SU-DHL-6 (cell line): ENCODE measurements around the gene SLC13A5.

Experiments used
- EZH2phosphoT487 ChIP-seq: fragments of 200-600 bp; sonication (generic), shearing (Covaris generic); conservative IDR thresholded peaks from 2 replicates; pipeline ENCODE4 v1.6.1; 2018; ENCODE audit warnings: mild to moderate bottlenecking, antibody characterized with exemption, low read length, moderate library complexity, mixed read lengths
- TF ChIP-seq, protein P1 (sequence below): fragments of 200-600 bp; sonication (generic); IDR thresholded peaks from one replicate; pipeline ENCODE4 v1.5.1; 2017; ENCODE audit warnings: antibody characterized with exemption, mild to moderate bottlenecking, low read length, moderate library complexity; ENCODE audit not compliant: insufficient read depth, poor library complexity, severe bottlenecking

DNA sequence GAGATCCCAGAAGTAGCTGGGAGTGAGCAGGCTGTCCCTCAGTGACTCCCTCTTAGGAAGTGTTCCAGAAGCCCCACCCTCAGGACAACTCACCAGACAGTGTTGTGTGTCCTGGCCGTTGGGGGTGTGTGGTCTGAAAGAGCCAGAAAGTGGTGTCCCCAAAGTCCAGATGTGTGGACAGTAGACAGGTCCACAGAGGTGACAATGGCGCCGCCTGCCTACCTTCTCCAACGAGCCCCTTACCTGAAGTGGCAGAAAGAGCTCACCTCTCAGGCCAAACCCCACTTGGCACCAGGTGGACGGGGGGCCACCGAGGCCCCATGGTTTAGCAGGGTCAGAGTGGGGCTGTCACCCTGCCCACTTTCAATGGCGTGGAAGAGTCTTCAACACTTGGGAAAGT lies 41.7 kb downstream of the SLC13A5 start:
- TF ChIP-seq, protein P1, sequence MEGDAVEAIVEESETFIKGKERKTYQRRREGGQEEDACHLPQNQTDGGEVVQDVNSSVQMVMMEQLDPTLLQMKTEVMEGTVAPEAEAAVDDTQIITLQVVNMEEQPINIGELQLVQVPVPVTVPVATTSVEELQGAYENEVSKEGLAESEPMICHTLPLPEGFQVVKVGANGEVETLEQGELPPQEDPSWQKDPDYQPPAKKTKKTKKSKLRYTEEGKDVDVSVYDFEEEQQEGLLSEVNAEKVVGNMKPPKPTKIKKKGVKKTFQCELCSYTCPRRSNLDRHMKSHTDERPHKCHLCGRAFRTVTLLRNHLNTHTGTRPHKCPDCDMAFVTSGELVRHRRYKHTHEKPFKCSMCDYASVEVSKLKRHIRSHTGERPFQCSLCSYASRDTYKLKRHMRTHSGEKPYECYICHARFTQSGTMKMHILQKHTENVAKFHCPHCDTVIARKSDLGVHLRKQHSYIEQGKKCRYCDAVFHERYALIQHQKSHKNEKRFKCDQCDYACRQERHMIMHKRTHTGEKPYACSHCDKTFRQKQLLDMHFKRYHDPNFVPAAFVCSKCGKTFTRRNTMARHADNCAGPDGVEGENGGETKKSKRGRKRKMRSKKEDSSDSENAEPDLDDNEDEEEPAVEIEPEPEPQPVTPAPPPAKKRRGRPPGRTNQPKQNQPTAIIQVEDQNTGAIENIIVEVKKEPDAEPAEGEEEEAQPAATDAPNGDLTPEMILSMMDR, result no peak
- no peak for TF ChIP-seq EZH2phosphoT487
